D721Med (cell line): Measurements from ENCODE around the gene CFAP99.

Experiments
- DNase-seq: peaks from one replicate; pipeline ENCODE4 v3.0.0; 2011; ENCODE audit warnings: low spot score; ENCODE audit not compliant: insufficient read length
- FAIRE-seq: peaks from 2 replicates; lab custom pipeline; 2011; peaks lifted over from hg19 to GRCh38; lab: Jason Lieb, UNC
- TF ChIP-seq, protein P1 (sequence below): IDR thresholded peaks from 2 replicates; pipeline ENCODE4 v1.5.1; 2012; ENCODE audit warnings: mild to moderate bottlenecking, control low read depth; ENCODE audit not compliant: insufficient read depth; ENCODE audit errors: missing control alignments

Gene CFAP99

DNA sequence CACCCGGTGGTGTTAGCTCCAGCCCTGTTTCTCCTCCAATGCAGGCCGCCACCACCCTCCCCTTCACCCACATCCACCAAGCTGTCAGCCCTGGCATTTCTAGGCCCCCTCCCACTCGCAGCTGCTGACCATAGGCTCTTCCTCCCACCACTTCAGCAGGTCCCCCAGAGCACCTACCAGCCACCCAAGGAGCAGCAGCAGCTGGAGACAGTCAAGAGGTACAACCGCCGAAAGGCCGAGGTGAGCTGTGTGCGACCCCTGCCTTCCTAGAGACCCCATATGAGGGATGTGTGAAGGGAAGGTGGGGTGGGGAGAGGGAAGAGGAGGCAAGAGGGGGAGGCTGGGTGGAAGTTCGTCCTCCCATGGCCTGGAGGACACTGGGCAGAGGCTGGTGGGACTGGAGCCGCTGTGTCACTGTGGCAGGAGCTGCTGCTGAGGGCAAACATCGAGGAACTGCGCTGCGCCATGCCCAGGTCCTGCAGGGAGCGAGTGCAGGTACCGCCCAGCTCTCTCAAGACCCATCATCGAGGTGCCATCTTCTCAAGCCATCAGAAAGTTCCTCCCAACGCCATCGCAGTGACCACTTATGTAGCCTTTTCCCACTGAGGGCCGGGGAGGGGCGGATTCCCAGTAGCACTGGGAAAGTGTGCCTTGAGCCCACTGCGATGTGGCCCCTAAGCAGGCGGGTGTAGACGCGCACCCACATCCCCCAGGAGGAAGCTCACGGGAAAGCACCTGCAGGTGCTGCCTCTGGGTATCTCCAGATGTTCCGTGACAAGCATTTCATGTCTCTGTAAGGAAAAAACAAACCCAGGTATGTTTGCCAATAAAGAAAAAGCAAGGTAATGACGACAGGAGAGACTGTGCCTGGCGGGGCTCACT lies 31.0 kb downstream of the CFAP99 start:
- FAIRE-seq: no peak
- TF ChIP-seq, protein P1, sequence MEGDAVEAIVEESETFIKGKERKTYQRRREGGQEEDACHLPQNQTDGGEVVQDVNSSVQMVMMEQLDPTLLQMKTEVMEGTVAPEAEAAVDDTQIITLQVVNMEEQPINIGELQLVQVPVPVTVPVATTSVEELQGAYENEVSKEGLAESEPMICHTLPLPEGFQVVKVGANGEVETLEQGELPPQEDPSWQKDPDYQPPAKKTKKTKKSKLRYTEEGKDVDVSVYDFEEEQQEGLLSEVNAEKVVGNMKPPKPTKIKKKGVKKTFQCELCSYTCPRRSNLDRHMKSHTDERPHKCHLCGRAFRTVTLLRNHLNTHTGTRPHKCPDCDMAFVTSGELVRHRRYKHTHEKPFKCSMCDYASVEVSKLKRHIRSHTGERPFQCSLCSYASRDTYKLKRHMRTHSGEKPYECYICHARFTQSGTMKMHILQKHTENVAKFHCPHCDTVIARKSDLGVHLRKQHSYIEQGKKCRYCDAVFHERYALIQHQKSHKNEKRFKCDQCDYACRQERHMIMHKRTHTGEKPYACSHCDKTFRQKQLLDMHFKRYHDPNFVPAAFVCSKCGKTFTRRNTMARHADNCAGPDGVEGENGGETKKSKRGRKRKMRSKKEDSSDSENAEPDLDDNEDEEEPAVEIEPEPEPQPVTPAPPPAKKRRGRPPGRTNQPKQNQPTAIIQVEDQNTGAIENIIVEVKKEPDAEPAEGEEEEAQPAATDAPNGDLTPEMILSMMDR: no peak
- no peak for DNase-seq

DNA sequence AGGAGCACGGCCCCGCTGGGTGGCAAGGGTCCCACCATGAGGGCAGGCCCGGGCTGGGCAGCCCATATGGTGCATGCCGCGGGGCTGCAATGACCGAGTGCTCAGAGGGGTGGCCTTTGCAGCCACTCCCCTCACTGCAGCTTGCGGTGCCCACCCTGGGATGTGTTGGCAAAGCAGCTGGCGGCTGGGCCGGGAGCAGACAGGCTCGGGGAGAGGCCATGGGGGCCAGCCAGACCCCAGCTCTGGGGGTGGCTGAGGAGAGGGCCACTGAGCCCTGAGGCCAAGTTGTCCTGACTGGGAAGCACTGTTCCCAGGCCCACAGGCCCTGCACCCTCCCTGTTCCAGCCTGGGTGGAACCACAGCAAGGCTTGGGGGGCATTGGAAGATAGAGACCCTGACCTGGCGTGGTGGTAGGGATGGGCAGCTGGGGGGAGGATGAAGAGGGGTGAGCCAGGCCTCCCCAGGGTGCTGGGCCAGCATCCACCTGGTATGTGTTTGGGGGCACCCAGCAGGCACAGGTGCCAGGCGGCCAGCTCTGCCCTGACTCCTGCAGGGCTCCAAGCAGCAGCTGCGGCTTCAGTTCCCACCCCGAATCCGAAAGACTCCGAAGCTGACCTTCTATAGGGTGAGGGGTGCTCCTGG lies 31.8 kb downstream of the CFAP99 start:
- FAIRE-seq (no peak), DNase-seq (no peak)
- TF ChIP-seq, protein P1: no peak

DNA sequence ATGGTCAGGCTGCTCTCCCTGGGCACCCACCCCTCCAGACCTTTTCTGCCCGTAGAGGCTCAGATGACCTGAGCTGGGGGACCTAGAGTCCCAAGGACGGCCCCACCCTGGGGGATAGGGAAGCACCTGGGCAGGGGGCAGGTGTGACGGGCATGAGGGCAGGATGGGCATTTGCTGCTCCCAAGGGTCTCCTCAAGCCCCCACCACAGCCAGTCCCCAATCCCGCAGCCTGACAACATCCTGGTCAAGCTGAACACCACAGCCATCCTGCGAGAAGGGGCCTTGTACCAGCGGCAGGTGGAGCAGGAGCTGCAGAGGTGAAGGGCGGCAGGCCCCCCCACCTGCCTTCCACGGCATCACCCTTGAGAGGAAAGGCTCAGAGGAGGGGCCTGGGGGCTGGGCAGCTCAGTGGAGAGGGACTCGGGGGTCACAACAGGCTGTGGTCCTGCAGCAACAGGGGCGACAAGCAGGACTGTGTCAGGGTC lies 32.3 kb downstream of the CFAP99 start:
- FAIRE-seq: no peak
- no peak for DNase-seq
- TF ChIP-seq, protein P1: no peak

DNA sequence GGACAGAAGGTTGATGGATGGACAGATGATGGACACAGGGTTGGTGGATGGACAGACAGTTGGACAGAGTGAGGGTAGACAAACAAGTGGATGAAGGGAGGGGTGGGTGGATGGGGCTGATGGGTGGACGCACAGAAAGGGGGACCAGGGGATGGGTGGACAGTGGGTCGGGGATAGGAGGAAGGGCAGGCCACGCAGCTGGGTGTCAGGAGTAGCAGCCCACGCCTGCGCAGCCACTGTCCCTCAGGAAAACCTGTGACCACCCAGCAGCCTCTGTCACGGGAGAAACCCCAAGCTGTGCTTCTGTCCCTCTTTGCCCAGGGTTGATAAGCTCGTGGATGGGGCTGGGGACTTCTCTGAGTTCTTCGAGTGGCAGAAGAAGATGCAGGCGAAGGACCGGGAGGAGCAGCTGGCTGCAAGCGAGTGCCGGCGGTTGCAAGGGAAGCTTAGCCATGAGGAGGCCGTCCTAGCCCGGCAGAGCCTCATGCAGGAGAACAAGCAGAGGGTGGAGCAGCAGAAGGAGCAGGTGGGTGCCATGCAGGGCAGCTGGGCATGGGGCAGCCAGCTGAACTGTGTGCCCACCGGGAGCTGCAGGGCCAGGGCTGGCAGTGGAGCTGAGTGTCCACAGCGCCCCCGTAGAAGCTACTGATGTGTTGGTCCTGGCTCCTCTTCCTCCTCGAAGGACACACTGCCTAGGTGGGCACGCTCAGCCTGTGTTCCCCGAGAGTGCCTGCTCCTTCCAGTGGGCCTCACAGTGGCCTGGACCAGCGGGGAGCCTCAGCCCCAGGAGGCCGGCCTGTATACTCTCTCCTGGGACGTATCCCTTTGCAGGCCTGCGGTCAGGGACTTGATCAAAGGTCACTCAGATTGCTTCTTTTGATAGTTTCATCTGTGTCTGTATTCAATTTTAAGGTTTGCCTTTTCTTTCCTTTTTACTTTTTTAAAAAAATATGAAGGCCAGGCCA lies 33.3 kb downstream of the CFAP99 start:
- FAIRE-seq: no peak
- no peak for DNase-seq
- TF ChIP-seq, protein P1: no peak

DNA sequence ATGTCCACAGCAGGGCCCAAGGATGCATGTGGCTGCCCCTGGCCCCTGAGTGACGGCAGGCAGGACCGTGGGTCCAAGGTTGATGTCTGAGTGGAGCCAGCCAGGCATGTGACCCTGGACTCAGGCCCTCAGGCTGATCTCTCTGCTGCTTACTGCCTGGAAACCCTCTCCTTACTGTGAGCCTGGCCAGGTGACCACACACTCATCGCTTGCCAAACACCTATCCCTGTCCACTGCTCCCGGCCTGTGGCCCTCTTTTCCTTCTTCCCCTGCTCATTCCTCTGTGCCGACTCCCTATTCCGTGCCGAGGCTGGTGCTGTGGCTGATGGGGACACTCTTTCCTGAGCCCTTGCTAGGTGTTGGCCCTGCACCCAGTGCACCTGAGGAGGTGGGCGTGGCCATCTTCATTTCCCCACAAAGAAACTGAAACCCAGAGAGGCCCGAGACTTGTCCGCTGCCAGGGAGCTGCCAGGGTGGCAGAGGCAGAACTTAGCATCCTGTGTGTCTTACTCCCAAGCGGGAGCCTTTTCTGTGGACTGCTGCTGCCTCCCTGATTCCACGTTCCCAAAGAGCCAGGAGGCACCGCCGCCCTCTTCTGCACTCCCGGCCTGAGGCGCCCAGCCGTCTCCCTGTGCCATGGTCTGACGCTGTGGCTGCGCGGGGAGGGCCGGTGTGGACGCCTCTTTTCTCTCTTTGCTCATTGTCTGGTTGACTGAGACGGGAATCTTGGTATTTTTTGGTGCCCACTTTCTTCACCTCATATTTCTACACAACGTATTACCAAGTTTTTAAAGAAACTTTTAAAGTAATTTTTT lies 38.9 kb downstream of the CFAP99 start:
- TF ChIP-seq, protein P1: no peak
- FAIRE-seq: no peak
- DNase-seq: no peak
